ENCODE data around the gene AMER2. TPM values are rescaled to one million over a fixed set of nuclear protein-coding genes. Genes with fewer than 3 reads are reported as not detected.

The AMER2 gene
- polyA plus RNA-seq, 2 donors, result not detected

- WGBS, 2 donors, result 70 to 73% methylated on average over 5 of the region's 5 CpGs
- Histone ChIP-seq H3K36me3 (ENCODE audit: control insufficient read depth in 2 of 2, insufficient read depth in 2 of 2, low read length in 1 of 2) (no peaks in the 10 kb centered on the region), H3K4me3 (ENCODE audit: low read depth in 1 of 2, low read length in 2 of 2) (no peak overlapping the region), H3K9me3 (ENCODE audit: control insufficient read depth in 2 of 2, insufficient read depth in 1 of 2, low read depth in 1 of 2, low read length in 1 of 2) (peaks cover 0 to 2% of the 10 kb centered on the region in 2 donors), H3K27me3 (ENCODE audit: control insufficient read depth in 1 of 2, insufficient read depth in 2 of 2, low read length in 2 of 2) (no peaks in the 10 kb centered on the region), H3K4me1 (ENCODE audit: control insufficient read depth in 2 of 2, insufficient read depth in 2 of 2, low read length in 1 of 2) (no peaks in the 10 kb centered on the region), H3K27ac (ENCODE audit: low read depth in 2 of 2, low read length in 1 of 2) (no peak overlapping the region)
These were observed 15.5 kb upstream of the AMER2 start for GRCh38 chr13:25187596-25187995.

DNA sequence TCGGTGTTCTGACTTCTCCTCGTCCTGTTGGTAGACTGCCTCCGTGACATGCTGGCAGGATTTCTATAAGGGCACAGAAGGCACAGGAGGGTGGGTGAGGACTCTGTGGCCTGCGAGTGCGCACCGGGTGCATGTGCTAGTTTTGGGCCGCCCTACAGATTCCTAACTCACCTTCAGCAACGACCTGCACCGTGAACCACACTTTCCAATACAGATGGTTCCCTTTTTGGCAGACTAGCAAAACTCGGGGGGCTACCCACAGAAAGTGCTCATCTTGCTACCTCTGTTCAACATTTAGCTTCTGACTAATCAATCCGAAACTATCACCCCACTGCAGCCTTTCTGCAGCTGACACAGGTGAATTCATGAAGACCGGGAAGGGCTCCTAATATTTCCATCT, 14.1 kb upstream of the AMER2 start:
- Histone ChIP-seq H3K9me3 (ENCODE audit: control insufficient read depth in 2 of 2, insufficient read depth in 1 of 2, low read depth in 1 of 2, low read length in 1 of 2) (peaks cover 0 to 2% of the 10 kb centered on the region in 2 donors), H3K27ac (ENCODE audit: low read depth in 2 of 2, low read length in 1 of 2) (no peak overlapping the region), H3K4me3 (ENCODE audit: low read depth in 1 of 2, low read length in 2 of 2) (no peak overlapping the region), H3K36me3 (ENCODE audit: control insufficient read depth in 2 of 2, insufficient read depth in 2 of 2, low read length in 1 of 2) (no peaks in the 10 kb centered on the region), H3K4me1 (ENCODE audit: control insufficient read depth in 2 of 2, insufficient read depth in 2 of 2, low read length in 1 of 2) (peaks cover 0 to 2% of the 10 kb centered on the region in 2 donors), H3K27me3 (ENCODE audit: control insufficient read depth in 1 of 2, insufficient read depth in 2 of 2, low read length in 2 of 2) (no peaks in the 10 kb centered on the region)
- WGBS, 2 donors, result 80 to 81% methylated on average over 12 of the region's 12 CpGs

GRCh38 chr13:25181597-25181996, 9.5 kb upstream of the AMER2 start:
- Histone ChIP-seq H3K4me3 (ENCODE audit: low read depth in 1 of 2, low read length in 2 of 2) (no peak overlapping the region), H3K36me3 (ENCODE audit: control insufficient read depth in 2 of 2, insufficient read depth in 2 of 2, low read length in 1 of 2) (no peaks in the 10 kb centered on the region), H3K27ac (ENCODE audit: low read depth in 2 of 2, low read length in 1 of 2) (no peak overlapping the region), H3K27me3 (ENCODE audit: control insufficient read depth in 1 of 2, insufficient read depth in 2 of 2, low read length in 2 of 2) (peaks cover 0 to 4% of the 10 kb centered on the region in 2 donors), H3K4me1 (ENCODE audit: control insufficient read depth in 2 of 2, insufficient read depth in 2 of 2, low read length in 1 of 2) (peaks cover 0 to 2% of the 10 kb centered on the region in 2 donors), H3K9me3 (ENCODE audit: control insufficient read depth in 2 of 2, insufficient read depth in 1 of 2, low read depth in 1 of 2, low read length in 1 of 2) (peaks cover 5 to 9% of the 10 kb centered on the region in 2 donors)
- 80 to 86% methylated on average over 3 of the region's 3 CpGs for WGBS, 2 donors

GRCh38 chr13:25180775-25181537, 8.9 kb upstream of the AMER2 start:
- Histone ChIP-seq H3K27ac (ENCODE audit: low read depth in 2 of 2, low read length in 1 of 2) (no peak overlapping the region), H3K9me3 (ENCODE audit: control insufficient read depth in 2 of 2, insufficient read depth in 1 of 2, low read depth in 1 of 2, low read length in 1 of 2) (peaks cover 5 to 9% of the 10 kb centered on the region in 2 donors), H3K4me1 (ENCODE audit: control insufficient read depth in 2 of 2, insufficient read depth in 2 of 2, low read length in 1 of 2) (peaks cover 0 to 2% of the 10 kb centered on the region in 2 donors), H3K4me3 (ENCODE audit: low read depth in 1 of 2, low read length in 2 of 2) (no peak overlapping the region), H3K36me3 (ENCODE audit: control insufficient read depth in 2 of 2, insufficient read depth in 2 of 2, low read length in 1 of 2) (no peaks in the 10 kb centered on the region), H3K27me3 (ENCODE audit: control insufficient read depth in 1 of 2, insufficient read depth in 2 of 2, low read length in 2 of 2) (peaks cover 0 to 4% of the 10 kb centered on the region in 2 donors)
- WGBS, 2 donors, result 45 to 59% methylated on average over 3 of the region's 3 CpGs

- Histone ChIP-seq H3K4me3 (ENCODE audit: low read depth in 1 of 2, low read length in 2 of 2) (no peak overlapping the region), H3K27ac (ENCODE audit: low read depth in 2 of 2, low read length in 1 of 2) (no peak overlapping the region), H3K27me3 (ENCODE audit: control insufficient read depth in 1 of 2, insufficient read depth in 2 of 2, low read length in 2 of 2) (peaks cover 0 to 4% of the 10 kb centered on the region in 2 donors), H3K36me3 (ENCODE audit: control insufficient read depth in 2 of 2, insufficient read depth in 2 of 2, low read length in 1 of 2) (no peaks in the 10 kb centered on the region), H3K9me3 (ENCODE audit: control insufficient read depth in 2 of 2, insufficient read depth in 1 of 2, low read depth in 1 of 2, low read length in 1 of 2) (peaks cover 5 to 9% of the 10 kb centered on the region in 2 donors), H3K4me1 (ENCODE audit: control insufficient read depth in 2 of 2, insufficient read depth in 2 of 2, low read length in 1 of 2) (peaks cover 0 to 2% of the 10 kb centered on the region in 2 donors)
- 65 to 67% methylated on average over 18 of the region's 18 CpGs for WGBS, 2 donors
These were observed 8.0 kb upstream of the AMER2 start for GRCh38 chr13:25179832-25180774.

DNA sequence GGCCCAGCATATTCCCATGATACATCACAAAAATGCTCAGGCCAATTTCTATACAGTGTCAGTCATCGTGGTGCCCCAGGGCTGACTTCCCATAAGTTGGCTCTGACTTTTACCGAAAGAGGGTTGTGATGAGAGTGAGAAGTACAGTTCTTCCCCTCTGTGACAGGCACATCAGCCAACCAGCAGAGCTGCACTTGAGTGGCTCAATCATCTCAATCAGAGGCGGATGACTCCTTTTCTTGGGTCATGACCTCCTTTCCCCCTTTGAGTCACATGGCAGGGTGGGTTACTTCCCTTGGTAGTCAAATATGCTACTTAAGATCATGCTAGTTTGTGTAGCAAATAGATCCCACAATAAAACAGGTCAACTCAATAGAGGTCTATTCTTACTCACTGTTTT, 6.9 kb upstream of the AMER2 start:
- Histone ChIP-seq H3K27me3 (ENCODE audit: control insufficient read depth in 1 of 2, insufficient read depth in 2 of 2, low read length in 2 of 2) (peaks cover 0 to 4% of the 10 kb centered on the region in 2 donors), H3K4me3 (ENCODE audit: low read depth in 1 of 2, low read length in 2 of 2) (no peak overlapping the region)

DNA sequence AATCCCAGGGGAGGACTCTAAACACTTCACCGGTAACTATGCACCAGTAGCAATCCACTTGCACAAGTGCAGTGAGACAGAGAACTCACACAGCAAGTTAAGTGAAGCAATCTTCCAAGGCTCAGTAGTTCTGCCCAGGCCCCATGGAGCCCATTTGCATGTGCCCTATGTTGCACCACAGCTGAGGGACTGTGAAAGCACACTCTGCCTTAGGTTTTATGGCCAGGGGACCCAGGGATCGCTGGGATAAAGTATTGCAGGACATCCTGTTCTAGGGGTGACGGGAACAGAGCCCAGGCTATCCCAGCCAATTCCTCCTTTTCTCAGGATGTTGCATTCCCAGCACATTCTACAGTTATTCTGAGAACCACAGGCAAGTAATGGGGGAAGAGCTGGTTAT, 6.0 kb upstream of the AMER2 start:
- Histone ChIP-seq H3K36me3 (ENCODE audit: control insufficient read depth in 2 of 2, insufficient read depth in 2 of 2, low read length in 1 of 2) (no peaks in the 10 kb centered on the region), H3K4me3 (ENCODE audit: low read depth in 1 of 2, low read length in 2 of 2) (no peak overlapping the region), H3K4me1 (ENCODE audit: control insufficient read depth in 2 of 2, insufficient read depth in 2 of 2, low read length in 1 of 2) (peaks cover 0 to 2% of the 10 kb centered on the region in 2 donors), H3K27me3 (ENCODE audit: control insufficient read depth in 1 of 2, insufficient read depth in 2 of 2, low read length in 2 of 2) (peaks cover 1 to 4% of the 10 kb centered on the region in 2 donors), H3K27ac (ENCODE audit: low read depth in 2 of 2, low read length in 1 of 2) (no peak overlapping the region), H3K9me3 (ENCODE audit: control insufficient read depth in 2 of 2, insufficient read depth in 1 of 2, low read depth in 1 of 2, low read length in 1 of 2) (peaks cover 5 to 9% of the 10 kb centered on the region in 2 donors)
- WGBS, 2 donors, result 75 to 81% methylated on average over 3 of the region's 3 CpGs

More for the DNA sequence above, 6.9 kb upstream of the AMER2 start:
- no peaks in the 10 kb centered on the region for H3K36me3 ChIP-seq (ENCODE audit: control insufficient read depth in 2 of 2, insufficient read depth in 2 of 2, low read length in 1 of 2)
- WGBS, 2 donors, result 78 to 90% methylated on average over 3 of the region's 3 CpGs
- H3K27ac ChIP-seq (ENCODE audit: low read depth in 2 of 2, low read length in 1 of 2), result no peak overlapping the region
- H3K9me3 ChIP-seq (ENCODE audit: control insufficient read depth in 2 of 2, insufficient read depth in 1 of 2, low read depth in 1 of 2, low read length in 1 of 2), result peaks cover 5 to 9% of the 10 kb centered on the region in 2 donors
- H3K4me1 ChIP-seq (ENCODE audit: control insufficient read depth in 2 of 2, insufficient read depth in 2 of 2, low read length in 1 of 2), result peaks cover 0 to 2% of the 10 kb centered on the region in 2 donors

DNA sequence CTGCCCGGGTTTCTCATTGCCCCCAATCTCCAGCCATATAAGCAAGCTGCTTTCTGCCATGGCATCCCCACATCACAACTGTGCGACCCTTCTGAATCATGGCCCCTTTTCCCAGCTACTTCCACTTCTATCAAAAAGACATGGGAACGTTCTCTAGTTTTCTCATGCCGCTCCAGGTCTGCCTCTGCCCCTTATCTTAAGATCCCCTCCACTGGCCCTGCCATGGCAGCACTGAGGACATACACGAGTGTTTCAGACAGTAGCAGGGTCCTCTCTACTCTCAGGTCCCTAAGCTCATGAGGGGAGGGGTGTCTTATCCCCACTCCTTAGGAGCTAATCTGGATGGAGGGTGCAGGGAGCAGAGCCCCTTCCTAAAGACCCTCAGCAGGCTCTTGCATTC, 5.5 kb upstream of the AMER2 start:
- Histone ChIP-seq H3K36me3 (ENCODE audit: control insufficient read depth in 2 of 2, insufficient read depth in 2 of 2, low read length in 1 of 2) (no peaks in the 10 kb centered on the region), H3K4me3 (ENCODE audit: low read depth in 1 of 2, low read length in 2 of 2) (no peak overlapping the region), H3K4me1 (ENCODE audit: control insufficient read depth in 2 of 2, insufficient read depth in 2 of 2, low read length in 1 of 2) (peaks cover 0 to 2% of the 10 kb centered on the region in 2 donors), H3K27ac (ENCODE audit: low read depth in 2 of 2, low read length in 1 of 2) (no peak overlapping the region), H3K9me3 (ENCODE audit: control insufficient read depth in 2 of 2, insufficient read depth in 1 of 2, low read depth in 1 of 2, low read length in 1 of 2) (peaks cover 5 to 9% of the 10 kb centered on the region in 2 donors), H3K27me3 (ENCODE audit: control insufficient read depth in 1 of 2, insufficient read depth in 2 of 2, low read length in 2 of 2) (peaks cover 2 to 4% of the 10 kb centered on the region in 2 donors)
- WGBS, 2 donors, result 88% methylated on average over 5 of the region's 5 CpGs

GRCh38 chr13:25177012-25177411, 4.9 kb upstream of the AMER2 start:
- WGBS, 2 donors, result 36 to 50% methylated on average over 1 of the region's 1 CpG
- Histone ChIP-seq H3K4me3 (ENCODE audit: low read depth in 1 of 2, low read length in 2 of 2) (no peak overlapping the region), H3K9me3 (ENCODE audit: control insufficient read depth in 2 of 2, insufficient read depth in 1 of 2, low read depth in 1 of 2, low read length in 1 of 2) (peaks cover 5 to 9% of the 10 kb centered on the region in 2 donors), H3K4me1 (ENCODE audit: control insufficient read depth in 2 of 2, insufficient read depth in 2 of 2, low read length in 1 of 2) (peaks cover 0 to 2% of the 10 kb centered on the region in 2 donors), H3K27ac (ENCODE audit: low read depth in 2 of 2, low read length in 1 of 2) (no peak overlapping the region), H3K36me3 (ENCODE audit: control insufficient read depth in 2 of 2, insufficient read depth in 2 of 2, low read length in 1 of 2) (no peaks in the 10 kb centered on the region), H3K27me3 (ENCODE audit: control insufficient read depth in 1 of 2, insufficient read depth in 2 of 2, low read length in 2 of 2) (peaks cover 2 to 4% of the 10 kb centered on the region in 2 donors)
